GM21447 (cell line): Measurements from ENCODE around the gene SCT.

Source experiments
- ATAC-seq: cut with Tn5 transposase; IDR thresholded peaks from one replicate; pipeline ENCODE4 v1.9.1; 2021; ENCODE audit not compliant: unreplicated experiment

The SCT gene

DNA sequence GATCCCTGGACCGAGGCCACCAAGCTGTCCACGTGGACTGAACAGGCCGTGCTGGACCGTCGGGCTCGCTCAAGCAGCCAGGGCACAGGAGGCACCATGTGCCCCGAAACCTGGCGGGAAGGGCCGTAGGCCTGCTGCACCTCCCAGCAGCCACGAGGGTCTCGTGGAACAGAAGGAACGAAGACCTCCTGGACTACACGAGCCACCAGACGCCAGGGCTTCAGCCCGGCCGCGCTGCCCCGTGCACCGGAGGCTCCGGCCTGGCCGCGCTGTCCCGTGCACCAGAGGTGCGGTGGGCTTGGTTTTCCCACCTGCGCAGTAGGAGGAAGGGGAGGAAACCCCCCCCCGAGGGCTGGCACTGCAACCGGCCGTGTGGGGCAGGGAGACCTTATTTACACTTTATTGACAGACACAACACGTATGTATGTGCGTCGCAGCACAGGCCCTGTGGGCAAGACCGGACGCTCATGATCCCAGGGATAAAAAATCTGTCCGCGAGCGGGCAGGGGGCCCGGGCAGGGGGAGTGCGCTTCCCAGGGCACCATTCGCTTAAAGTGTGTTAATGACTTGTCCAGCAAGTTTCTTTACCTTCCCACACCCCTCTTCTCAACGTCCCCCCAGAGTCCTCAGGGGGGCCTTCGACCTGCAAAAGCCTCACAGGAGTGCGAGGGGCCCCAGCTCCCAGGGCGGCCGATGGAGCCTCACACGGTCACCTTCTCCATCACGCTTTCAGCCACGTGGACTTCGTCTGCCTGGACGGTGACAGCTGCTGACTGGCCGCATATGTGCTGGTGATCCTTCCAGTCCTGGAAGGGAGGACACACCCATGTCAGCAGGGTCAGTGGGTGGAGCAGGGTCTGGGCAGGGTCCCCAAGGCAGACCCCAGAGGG is 17.1 kb upstream of the SCT start:
- no peak for ATAC-seq

DNA sequence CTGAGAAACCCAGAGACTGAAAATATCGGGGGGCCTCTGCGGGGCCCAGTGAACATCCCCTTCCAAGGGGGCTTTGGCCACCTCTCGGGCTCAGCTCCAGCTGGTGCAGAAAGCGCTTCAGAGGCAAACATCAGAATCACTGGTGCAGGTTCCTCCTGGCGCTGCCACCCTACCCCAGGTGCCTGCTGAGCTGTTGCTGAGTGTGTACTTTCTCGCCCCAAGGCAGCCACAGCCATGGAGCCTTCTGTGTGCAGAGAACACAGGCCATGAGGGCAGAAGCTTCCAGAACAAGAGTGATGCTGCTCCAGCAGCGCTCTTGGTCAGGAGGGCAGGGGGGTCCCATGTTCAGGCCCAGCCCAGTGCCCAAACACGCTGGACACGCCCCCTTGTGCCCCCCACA is 16.4 kb upstream of the SCT start:
- ATAC-seq: no peak

DNA sequence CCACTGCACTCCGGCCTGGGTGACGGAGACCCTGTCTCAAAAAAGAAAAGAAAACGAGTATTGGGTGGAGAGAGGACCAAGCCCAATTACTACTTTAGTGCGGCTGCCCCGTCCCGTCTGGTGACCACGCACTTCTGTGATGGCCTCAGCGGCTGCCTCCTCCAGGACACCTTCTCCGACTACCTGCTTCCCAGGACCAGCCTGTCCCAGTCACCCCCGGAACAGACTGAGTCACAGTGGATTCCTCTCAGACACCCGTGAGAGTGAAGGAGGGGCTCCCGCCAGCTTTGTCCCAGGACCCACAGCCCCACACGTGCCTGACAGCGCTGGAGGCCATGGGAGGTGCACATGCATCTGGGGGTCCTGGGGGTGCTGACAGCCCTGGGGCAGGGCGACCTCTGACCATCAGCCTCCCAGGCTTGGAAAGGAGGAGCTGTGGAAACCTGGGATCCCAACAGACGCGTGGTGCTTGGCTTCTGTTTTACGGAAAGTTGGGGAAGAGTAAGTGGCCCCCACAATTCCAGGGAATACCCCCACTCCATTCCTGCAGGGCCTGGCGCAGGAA is 14.9 kb upstream of the SCT start:
- no peak for ATAC-seq

DNA sequence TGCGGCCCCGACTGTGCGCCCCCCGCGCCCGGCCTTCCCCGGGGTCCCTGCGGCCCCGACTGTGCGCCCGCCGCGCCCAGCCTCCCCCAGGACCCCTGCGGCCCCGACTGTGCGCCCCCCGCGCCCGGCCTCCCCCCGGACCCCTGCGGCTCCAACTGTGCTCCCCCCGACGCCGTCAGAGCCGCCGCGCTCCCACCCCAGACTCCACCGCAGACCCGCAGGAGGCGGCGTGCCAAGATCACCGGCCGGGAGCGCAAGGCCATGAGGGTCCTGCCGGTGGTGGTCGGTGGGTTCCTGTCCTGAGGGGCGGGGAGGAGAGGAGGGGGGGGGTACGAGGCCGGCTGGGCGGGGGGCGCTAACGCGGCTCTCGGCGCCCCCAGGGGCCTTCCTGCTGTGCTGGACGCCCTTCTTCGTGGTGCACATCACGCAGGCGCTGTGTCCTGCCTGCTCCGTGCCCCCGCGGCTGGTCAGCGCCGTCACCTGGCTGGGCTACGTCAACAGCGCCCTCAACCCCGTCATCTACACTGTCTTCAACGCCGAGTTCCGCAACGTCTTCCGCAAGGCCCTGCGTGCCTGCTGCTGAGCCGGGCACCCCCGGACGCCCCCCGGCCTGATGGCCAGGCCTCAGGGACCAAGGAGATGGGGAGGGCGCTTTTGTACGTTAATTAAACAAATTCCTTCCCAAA is 13.2 kb upstream of the SCT start:
- no peak for ATAC-seq

DNA sequence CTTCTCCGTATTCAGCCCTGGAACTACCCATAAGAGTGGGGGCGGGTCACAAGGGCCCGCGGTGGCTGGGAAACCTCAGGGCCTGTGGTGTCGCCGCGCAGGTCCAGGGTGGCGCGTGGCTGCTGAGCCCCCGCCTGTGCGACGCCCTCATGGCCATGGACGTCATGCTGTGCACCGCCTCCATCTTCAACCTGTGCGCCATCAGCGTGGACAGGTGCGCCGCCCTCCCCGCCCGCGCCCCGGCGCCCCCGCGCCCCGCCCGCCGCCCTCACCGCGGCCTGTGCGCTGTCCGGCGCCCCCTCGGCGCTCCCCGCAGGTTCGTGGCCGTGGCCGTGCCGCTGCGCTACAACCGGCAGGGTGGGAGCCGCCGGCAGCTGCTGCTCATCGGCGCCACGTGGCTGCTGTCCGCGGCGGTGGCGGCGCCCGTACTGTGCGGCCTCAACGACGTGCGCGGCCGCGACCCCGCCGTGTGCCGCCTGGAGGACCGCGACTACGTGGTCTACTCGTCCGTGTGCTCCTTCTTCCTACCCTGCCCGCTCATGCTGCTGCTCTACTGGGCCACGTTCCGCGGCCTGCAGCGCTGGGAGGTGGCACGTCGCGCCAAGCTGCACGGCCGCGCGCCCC is 12.5 kb upstream of the SCT start:
- no peak for ATAC-seq

DNA sequence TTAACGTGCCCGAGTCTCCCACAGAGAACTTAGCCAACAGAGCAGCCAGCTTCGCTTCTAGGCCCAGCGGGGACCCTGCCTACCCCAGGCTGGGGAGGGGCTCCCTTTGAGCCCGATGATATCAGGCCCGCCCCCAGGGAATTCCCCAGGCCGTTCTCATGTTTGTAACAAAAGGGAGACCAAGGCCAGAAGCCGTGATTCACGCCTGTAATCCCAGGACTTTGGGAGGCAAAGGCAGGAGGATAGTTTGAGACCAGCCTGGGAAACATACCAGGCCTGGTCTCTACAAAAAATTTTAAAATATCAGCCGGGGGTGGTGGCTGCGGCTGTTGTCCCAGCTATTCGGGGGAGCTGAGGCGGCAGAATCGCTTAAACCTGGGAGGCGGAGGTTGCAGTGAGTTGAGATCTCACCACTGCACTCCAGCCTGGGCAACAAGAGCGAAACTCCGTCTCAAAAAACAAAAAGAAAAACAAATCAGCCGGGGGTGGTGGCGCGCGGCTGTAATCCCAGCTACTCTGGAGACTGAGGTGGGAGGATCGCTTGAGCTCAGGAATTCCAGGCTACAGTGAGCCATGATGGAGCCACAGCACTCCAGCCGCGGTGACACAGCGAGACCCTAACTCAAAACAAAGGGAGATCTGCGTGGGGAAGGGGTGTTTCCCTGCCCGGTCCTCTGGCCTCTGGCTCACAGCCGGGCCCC is 11.8 kb upstream of the SCT start:
- no peak for ATAC-seq

DNA sequence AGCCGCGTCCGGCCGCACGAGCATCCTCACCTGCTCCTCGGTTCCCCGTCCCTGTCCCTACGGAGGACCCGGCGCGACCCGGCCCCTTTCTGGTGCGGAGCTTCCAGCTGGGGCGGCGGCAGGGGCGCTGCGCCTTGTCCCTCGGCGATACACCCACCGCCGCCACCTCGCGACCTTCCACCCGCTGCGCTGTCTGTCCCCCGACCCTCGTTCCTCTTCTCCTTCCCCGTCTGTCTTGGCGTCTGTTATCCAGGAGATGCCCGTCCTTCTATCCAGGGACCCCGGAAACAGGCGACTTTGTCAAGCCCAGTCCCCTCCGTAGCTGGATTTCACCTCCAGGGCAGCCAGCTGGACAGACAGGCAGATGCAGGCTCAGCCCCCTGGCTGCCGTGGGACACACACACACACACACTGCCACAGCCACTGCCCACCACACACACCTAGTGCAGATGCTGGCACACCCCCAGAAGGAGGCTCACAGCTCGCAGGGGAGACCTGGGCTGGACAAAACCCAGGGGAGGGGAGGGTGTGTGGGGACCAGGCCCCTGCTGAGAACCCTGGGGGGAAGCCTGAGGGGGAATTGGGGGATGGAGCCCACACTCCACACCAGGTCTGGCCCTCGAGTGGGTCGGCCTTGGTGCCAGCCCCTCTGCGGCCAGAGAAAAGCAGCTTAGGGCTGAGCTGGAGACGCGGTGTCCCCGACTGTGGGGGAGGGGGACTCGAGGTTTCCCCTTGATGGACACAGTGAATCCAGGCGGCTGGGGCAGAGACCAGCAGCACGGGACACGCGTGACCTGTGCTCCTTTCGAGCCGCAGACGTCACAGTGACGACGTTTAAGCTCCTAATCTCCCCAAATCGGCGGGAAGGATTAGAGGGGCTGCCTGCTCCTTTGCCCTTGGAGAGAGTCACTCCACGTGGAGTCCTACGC is 10.9 kb upstream of the SCT start:
- no peak for ATAC-seq

DNA sequence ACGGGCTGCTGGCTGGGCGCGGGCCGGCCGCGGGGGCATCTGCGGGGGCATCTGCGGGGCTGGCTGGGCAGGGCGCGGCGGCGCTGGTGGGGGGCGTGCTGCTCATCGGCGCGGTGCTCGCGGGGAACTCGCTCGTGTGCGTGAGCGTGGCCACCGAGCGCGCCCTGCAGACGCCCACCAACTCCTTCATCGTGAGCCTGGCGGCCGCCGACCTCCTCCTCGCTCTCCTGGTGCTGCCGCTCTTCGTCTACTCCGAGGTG is 10.3 kb upstream of the SCT start:
- ATAC-seq: no peak

DNA sequence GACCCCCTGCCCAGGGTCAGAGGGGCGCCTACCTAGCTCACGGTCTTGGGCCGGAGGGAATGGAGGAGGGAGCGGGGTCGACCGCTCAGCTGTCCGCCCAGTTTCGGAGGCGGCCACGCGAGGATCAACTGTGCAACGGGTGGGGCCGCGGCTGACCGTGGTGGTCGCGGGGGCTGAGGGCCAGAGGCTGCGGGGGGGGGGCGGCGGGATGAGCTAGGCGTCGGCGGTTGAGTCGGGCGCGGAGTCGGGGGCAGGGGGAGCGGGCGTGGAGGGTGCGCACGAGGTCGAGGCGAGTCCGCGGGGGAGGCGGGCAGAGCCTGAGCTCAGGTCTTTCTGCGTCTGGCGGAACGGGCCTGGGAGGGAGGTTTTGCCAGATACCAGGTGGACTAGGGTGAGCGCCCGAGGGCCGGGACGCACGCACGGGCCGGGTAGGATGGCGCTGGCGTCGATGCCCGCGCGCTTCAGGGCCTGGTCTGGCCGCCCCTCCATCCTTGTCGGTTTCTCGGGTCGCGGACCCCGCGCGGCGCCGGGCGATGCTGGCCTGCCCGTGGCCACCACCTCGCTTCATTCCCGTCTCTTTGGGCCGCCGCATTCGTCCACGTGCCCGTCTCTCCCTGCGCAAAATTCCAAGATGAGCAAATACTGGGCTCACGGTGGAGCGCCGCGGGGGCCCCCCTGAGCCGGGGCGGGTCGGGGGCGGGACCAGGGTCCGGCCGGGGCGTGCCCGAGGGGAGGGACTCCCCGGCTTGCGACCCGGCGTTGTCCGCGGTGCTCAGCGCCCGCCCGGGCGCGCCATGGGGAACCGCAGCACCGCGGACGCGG is 9.7 kb upstream of the SCT start, which contains the start of gene DRD4:
Gene DRD4, plus strand, starts transcription at position 759 of the 822 bp plus-strand sequence. Its CDS starts 36 bp downstream, at position 795.
- no peak for ATAC-seq

DNA sequence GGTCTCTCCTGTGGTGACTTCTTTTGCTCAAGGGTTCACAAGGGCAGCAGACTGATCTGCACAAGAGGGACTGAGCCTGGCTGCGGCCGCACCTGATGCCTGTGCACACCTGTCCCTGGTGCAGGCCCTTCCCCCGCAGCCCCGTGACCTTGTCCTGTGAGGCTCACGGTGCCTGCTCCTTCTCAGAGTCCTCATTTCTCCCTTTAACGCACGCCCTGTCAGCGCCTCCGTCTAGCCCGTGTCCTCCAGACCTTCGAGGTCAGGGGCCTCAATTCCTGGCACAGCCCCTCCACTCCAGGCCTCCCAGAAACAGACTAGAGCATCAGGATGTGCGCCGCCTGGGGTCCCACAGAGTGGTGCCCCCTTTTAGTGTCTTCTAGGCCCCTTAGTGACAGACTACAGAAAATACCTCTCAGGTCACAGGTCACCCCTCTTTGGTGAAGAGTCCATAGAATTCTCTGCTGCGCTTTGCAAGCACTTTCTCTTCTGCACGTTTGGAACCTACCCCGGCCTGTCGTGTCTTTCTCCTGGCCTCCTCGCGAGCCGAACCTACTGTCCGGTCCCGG is 9.0 kb upstream of the SCT start:
- no peak for ATAC-seq

DNA sequence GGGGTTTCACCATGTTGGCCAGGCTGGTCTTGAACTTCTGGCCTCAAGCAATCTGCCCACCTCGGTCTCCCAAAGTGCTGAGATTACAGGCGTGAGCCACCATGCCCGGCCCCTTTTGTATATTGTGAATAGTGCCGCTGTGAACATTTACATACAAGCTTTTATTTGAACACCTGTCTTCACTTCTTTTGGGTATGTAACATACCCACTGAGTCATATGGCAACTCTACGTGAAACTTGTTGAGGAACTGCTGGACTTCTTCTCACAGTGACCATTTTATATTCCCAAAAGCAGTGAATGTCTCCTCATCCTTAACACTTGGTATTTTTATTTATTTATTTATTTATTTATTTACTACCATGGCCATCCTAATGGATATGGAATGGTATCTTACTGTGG is 3.9 kb upstream of the SCT start:
- ATAC-seq: no peak

DNA sequence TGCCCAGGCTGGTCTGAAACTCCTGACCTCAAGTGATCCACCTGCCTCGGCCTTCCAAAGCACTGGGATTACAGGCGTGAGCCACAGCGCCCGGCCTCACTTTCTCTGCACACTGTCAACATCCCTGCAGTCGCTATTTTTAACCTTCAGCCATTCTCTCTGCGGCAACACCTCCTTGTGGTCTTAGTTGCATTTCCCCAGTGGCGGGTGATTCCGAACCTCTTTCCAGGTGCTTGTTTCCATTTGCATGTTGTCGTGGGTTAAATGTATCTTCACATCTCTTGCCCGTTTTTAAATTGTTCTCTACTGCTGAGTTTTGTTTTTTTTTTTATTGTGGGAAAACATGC is 2.2 kb upstream of the SCT start:
- ATAC-seq: no peak

DNA sequence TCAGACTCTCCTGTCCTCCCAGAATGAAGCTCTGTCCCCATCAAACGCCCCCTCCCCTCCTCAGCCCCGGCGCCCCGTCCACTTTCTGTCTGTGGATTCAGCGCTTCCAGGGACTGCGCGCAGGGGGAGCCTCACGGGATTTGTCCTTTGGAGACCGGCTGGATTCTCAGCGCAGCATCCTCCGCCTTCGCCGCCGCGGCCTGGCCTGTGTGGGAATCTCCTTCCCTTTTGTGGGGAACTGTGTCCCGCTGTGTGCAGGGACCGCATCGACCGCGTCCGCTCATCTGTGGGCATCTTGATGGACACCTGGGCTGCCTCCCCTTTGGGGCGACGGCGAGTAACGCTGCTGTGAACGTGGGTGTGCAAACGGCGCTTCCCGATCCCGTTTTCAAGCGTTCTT is 1.1 kb upstream of the SCT start:
- no peak for ATAC-seq

DNA sequence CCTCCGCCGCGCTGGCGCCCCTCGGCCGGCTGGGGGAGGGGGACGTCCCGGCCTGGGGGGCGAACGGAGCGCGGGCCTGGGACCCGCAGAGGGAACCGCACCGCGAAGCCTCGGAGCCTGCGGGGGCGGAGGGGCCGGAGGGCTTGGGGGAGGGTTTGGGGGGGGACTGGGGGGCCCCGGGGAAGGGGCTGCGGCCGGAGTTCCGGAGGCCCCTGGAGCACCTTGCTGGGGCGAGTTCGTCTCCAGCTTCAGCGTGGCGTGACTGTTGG is 261 bp upstream of the SCT start:
- ATAC-seq: no peak

DNA sequence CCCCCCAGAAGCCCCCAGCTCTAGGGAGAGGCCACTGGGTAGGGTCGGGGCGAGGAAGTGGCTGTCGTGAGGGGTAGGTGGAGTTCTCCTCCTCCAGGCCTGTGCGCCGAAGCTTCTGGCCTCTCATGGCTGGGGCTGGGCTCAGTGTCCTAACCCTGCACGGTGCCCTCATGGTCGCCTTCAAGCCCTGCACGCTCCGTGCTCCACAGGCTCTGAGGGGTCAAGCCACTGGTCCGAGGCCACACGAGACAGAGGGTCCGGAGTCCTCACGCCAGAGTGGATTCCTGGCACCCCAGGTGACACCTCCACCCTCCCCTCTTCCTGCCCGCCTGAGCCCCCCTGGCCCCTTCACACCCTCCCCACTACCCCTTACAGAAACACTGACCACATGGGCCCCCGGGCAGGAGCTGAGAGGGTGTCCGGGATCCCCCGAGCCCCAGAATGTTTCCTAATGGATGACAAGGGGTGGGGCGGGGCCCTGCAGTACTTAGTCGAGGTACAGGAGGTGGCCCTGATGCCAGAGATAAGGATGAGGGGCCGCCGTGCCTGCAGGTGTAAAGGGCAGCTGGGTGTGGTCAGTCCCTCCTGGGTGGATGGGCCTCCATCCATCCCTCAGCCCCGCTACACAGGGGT is 1.2 kb downstream of the SCT start:
- ATAC-seq: no peak

DNA sequence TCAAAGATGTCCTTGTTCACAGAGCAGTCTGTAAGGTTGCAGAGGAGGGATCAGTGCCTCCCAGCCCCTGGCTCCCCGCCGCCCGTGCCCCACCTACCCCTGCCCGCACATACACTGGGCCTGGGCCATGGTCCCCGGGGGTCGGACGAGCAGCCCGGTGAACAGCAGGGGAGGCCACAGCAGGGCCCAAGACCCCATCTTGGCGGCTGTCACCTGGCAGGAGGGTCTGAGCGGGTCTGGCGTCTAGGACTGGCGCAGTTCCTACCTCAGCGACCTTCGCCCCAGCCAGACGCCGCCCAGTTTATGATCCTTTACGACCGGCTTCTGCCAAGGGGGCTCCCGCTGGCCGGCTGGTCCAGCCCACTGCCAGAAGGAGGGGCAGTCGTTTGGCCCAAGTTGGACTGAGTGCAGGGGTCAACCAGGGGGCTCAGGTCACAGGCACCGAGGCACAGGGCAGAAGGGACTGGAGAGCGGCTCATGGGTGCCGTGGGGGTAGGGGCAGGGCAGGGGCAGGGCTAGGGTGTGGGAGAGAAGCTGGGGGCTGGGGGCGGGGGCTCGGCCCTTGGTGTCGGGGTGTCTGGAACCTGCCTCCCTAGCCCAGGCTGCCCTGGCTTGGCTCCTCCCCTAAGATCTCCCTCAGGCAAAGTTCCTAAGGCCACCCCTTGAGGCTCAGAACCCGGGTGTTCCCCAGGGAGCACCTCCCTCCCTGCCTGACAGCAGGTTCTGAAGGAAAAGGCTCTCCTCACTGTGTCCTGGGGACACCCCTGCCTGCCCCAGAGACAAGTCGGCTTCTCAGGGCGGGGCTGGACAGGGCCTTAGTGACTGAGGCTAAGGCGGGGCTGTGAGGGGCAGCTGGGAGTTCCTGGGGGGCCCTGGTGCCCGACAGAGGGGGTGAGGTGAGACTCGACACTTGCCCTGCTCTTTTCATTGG is 2.0 kb downstream of the SCT start, which contains the start of gene CDHR5:
Gene CDHR5, minus strand, starts transcription at position 251 of the 931 bp plus-strand sequence. Its CDS starts 53 bp downstream, at position 198.
- ATAC-seq: no peak

DNA sequence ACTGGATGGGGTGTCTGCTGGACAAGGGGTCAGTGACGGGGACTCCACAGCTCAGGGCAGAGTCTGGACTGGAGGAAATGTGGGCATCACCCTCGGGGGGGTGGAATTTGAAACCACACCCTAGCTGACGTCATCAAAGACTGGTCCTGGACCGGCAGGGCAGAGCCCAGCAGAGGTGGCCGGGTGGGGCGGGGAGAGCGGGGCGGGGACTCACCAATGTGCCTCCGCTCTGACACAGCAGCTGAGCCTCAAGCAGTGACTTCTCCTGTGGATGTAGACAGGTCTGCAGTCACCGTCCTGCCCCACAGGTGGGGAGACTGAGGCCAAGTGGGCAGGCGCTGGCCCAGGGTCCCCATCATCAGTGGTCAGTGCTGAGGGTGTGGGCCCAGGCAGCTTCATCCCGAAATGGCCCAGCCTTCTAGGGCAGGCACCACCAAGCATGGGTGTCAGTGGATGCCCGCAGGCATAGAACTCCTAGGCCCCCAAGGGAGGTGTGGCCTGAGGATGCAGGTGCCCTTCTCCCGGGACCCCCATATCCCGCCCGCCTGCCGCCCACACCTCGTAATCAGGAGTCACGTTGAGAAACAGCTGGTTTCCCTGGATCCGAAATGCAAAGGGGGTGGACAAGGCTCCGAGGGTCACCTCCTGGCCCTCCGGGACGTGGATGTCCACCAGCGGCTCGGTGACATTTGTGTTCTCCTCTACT is 2.8 kb downstream of the SCT start:
- no peak for ATAC-seq
